ENCODE results near the gene KIF16B. TPM values are rescaled to one million over a fixed set of nuclear protein-coding genes. Genes with fewer than 3 reads are reported as not detected.

KIF16B gene
- total RNA-seq, 4 donors from 2014 or later, result 15.7 to 29.0 (median 19.3) TPM

DNA sequence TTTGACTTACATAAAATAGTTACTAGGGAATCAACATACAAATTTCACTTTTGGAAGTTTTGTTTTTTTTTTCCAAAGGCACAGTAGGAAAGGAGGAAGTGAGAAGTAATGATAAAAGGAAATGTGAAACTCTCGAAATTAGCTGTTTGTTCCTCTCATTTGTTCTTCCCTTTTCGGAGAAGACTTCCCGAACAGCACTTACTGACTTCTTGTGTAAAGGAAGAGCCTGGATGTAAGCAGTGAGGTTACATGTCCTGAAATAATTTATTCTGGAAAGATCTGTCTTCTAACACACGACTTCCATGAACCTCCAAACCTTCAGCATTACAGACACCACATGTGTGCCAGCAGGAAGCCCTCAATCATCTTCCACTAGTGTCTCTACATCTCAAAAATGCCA lies 59.1 kb downstream of the KIF16B start:
- no peak for TF ChIP-seq CTCF (IDR thresholded peaks at IDR 0.05)
- ATAC-seq (ENCODE audit: low FRiP score), result no peak

DNA sequence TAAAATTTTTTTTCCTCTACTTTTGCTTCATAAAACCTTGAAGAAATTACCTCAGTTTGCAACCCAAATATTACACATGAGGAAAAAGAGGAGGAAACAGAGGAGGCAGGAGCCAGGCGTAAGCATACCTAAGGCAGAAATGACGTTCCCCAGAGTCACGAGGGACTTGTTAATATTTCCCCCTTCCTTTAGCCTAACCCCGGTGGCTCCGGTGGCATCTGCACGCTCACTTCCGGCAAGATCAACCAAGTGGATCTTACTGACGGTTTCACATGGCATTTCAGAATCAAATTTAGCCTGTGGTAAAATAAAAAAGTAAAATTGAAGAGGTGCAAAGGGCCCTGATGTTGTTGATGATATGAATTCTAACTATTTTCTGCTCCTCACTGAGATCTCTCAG lies 67.4 kb downstream of the KIF16B start:
- no peak for TF ChIP-seq CTCF (IDR thresholded peaks at IDR 0.05)
- DNase-seq (ENCODE audit: low spot score) (no peak), ATAC-seq (ENCODE audit: low FRiP score) (no peak)

More for the DNA sequence above, 59.1 kb downstream of the KIF16B start:
- no peak for DNase-seq (ENCODE audit: low spot score)

DNA sequence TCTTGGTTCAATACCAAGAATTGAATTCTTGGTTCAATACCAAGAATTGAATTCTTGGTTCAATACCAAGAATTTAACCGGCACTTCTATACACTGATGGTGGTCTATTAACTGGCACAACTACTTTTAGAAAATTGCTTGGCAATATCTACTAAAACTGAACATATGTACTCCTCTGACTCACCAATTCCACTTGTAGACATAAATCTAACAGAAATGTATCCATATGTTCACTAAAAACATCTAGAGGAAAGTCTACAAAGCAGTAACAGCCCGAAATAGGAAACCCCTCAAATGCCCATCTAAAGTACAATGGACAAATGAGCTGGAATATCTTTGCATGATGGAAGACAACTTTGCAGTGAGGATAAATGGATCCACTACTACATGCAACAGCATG lies 71.9 kb downstream of the KIF16B start:
- no peak for TF ChIP-seq CTCF (IDR thresholded peaks at IDR 0.05)
- ATAC-seq (ENCODE audit: low FRiP score) (no peak), DNase-seq (ENCODE audit: low spot score) (no peak)

GRCh38 chr20:16500197-16500596 lies 73.1 kb downstream of the KIF16B start:
- no peak for TF ChIP-seq CTCF (IDR thresholded peaks at IDR 0.05)
- no peak for DNase-seq (ENCODE audit: low spot score)
- no peak for ATAC-seq (ENCODE audit: low FRiP score)

DNA sequence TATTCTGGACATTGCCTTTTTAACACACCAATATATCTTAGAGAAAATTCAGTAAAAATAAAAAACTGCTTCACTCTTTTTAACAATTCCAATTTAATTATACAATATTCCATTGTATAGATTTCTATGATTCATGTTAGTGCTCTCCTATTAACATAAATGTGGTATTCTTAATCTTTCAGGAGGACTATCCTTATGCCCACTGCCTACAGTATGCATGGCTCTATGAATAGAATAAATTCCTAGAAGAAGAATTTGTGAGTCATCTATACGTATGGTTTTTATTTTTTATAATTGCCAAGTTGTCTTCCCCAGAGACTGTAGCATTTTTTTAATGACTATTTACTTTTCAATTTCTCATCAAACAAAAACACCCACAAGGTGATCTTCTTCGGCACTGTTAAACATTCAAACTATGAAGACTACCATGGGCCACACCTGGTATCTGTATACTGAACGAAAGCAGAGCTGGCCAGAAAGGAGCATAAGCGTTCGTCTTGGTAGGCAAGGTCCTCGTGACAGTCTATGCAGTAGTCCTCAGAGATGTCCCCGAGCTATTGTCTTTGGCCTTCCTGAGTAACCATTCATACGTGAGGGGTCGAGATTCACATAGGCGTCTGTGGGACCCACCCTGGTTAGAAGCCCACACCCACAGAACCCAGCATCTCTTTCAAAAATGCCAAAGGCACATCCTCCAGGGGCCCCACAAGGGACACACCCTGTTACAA lies 74.6 kb downstream of the KIF16B start:
- no peak for TF ChIP-seq CTCF (IDR thresholded peaks at IDR 0.05)
- DNase-seq (ENCODE audit: low spot score) (no peak), ATAC-seq (ENCODE audit: low FRiP score) (no peak)

DNA sequence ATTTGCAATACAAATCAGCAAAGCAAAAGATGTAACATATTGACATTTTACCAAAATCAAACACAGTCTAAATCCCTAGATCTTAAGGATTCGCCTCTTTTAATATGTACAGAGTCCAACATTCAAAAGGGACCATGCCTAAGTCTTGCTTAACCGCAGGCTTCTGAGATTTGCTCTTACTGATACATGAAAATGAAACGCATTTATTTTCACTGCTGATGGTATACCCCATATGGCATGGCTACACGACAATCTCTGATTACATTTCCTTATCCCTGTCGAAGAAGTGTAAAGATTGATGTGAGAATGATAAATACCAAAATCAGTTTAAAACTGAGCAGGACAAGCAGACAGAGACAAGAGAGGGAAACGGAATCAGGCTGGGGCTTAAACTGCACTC lies 75.4 kb downstream of the KIF16B start:
- ATAC-seq (ENCODE audit: low FRiP score) (no peak), DNase-seq (ENCODE audit: low spot score) (no peak)
- TF ChIP-seq CTCF (IDR thresholded peaks at IDR 0.05), result no peak

- no peak for TF ChIP-seq CTCF (IDR thresholded peaks at IDR 0.05)
- DNase-seq (ENCODE audit: low spot score) (no peak), ATAC-seq (ENCODE audit: low FRiP score) (no peak)
These were observed 79.8 kb downstream of the KIF16B start for GRCh38 chr20:16493486-16493885.
